A673 (cell line): Measurements from ENCODE around the gene TMEM212.

Experiments used
- EZH2 ChIP-seq: fragments of 200-600 bp; sonication (generic); IDR thresholded peaks from 2 replicates; pipeline ENCODE4 v1.6.1; 2017; ENCODE audit warnings: borderline replicate concordance, low read depth, mild to moderate bottlenecking, mixed read lengths, antibody characterized with exemption, low read length; ENCODE audit not compliant: poor library complexity, severe bottlenecking
- TF ChIP-seq, protein P1 (sequence below): fragments of 300-800, 200-600 bp; sonication (generic); conservative IDR thresholded peaks from 2 replicates; pipeline ENCODE4 v1.5.1; 2017; ENCODE audit warnings: low read depth, mild to moderate bottlenecking, antibody characterized with exemption, low read length, moderate library complexity, mixed read lengths

DNA sequence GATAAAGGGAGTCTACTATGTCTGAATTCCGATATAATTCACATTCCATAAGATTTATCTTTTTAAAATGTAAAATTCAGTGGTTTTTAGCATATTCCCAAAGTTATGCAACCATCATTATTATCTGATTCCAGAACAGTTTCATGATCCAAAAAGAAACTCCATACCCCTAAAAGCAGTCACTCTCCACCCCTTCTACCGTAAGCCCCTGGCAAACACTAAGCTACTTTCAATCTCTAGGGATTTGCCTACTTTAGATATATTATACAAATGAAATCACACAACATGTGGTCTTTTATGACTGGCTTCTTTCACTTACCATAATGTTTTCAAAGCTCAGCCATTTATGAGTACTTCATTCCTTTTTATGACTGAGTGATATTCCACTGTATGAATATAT lies 65.6 kb downstream of the TMEM212 start:
- TF ChIP-seq, protein P1, sequence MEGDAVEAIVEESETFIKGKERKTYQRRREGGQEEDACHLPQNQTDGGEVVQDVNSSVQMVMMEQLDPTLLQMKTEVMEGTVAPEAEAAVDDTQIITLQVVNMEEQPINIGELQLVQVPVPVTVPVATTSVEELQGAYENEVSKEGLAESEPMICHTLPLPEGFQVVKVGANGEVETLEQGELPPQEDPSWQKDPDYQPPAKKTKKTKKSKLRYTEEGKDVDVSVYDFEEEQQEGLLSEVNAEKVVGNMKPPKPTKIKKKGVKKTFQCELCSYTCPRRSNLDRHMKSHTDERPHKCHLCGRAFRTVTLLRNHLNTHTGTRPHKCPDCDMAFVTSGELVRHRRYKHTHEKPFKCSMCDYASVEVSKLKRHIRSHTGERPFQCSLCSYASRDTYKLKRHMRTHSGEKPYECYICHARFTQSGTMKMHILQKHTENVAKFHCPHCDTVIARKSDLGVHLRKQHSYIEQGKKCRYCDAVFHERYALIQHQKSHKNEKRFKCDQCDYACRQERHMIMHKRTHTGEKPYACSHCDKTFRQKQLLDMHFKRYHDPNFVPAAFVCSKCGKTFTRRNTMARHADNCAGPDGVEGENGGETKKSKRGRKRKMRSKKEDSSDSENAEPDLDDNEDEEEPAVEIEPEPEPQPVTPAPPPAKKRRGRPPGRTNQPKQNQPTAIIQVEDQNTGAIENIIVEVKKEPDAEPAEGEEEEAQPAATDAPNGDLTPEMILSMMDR: no peak
- TF ChIP-seq EZH2: no peak
